ENCODE measurements around the gene ZEB2.
"Not testable (repeated sequence)": the region's sequence is repeated elsewhere in the genome, so short reads cannot be mapped to it uniquely, and the experiment has no call there.

Gene ZEB2

DNA sequence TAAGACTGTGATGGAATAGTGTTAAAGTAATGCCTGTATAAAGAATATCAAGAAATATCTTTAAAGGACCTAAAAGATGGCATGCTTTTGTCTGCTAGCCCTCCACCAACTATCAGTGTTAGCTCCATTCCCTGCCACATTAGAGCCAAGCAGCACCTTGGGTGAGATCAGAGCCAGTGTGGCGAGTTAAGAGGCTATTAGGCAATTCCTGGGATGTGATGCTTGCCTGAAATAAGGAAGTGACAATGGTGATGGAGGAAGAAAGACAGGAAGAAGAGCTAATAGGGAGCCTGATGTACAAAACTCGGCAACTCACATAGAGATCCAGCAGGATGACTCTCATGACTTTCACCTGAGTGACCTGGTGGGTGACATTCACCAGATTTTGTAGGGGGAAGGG is 143.5 kb downstream of the ZEB2 start:
- no peak for DNase-seq

DNA sequence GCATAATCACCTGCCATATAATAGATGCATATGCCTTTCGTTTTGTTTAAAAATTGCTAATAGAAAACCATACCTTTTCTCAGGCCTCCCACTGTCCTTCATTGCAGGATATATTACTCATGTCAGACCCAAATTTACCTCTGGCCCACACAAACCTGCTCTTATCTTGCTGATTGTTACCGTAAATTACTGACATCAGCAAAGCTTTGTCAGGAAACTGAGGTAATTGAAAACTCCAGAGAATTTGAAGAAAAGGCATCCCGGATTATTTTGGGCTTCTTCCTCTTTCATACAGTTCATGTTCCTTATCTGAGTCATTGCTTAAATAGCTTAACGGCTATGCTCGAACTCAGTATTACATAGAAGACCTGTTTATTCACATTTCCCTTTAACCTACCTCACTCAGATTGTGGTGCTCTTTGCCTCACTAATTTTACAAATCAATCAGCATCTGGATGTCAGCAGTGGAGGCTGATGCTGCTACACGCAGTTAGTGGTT is 145.7 kb downstream of the ZEB2 start:
- DNase-seq, result no peak

- DNase-seq, result no peak
Observed at GRCh38 chr2:144372410-144373080, 147.4 kb downstream of the ZEB2 start.

DNA sequence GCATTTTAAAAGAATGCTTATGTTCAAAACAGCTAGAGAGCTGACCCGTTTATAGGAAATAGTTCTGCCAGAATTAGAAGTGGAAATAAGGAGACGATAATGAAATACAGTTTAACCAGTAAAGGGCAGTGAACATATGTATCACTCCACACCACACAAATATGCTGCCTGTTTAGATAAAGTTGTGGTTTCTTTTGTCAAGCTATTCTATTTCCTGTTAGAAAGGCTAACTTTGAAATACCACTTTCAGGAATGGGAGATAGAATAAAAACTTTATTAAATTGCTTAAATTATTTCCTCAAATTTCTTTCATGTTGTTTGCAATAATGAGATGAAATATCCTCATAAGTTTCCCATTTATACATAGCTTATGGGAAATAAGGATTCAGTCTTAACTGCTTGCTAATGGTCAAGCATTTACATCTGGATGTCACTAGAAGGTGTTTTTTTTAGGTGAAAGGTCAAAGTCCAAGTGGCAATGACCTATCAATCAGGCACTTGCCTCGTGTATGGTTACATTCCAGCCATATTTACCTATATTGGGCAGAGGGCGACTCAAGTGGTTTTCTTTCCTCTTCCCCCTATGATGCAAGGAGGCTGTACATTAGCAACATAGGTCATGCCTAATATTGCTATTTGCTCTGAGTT is 148.9 kb downstream of the ZEB2 start:
- no peak for DNase-seq

DNA sequence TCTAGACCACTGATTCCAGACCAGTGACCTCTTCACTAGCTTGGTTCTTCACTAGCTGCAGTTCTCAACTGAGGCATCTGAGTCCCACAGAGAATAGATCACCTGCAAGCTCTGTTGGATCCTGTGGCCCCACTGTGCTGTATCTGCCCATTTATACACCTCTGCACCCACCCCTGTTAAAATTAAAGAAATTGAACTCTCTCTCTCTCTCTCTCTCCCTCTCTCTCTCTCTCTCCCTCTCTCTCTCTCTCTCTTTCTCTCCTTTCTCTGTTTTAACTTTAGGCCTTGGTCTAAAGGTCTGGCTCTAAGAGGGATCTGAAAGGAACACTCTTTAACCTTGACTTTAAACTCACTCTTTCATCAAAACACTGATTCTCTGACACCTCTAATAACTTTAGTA is 150.5 kb downstream of the ZEB2 start:
- no peak for DNase-seq

DNA sequence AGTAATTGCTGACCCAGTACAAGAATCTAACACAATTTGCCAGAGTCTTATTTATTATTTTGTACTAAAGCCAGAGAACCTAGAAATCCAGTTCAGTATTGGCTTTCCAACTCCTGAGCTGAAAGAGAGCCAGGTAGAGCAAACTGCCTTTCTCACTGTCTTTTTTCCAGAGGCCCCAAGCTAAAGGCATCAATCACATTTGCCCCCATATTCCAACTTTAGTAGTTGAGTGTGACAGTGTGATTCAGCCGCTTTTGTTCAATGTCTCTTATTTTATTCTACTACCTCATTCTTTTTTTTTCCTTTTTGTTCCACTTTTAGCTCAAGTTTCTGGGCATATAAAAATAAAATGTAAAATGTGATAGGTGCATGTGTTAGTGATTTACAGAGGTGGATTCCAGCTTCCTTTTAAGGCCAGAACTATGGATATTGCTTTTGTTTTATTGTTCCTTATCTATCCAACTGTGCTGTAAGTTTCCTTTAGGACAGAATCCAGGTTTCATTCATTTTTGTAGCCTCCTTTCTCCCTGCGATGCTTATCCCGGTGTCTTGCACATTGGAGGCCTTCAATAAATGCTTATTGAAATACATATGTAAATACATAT is 153.0 kb downstream of the ZEB2 start:
- no peak for DNase-seq

- DNase-seq, result no peak
Observed at GRCh38 chr2:144364944-144365738, 154.8 kb downstream of the ZEB2 start.

DNA sequence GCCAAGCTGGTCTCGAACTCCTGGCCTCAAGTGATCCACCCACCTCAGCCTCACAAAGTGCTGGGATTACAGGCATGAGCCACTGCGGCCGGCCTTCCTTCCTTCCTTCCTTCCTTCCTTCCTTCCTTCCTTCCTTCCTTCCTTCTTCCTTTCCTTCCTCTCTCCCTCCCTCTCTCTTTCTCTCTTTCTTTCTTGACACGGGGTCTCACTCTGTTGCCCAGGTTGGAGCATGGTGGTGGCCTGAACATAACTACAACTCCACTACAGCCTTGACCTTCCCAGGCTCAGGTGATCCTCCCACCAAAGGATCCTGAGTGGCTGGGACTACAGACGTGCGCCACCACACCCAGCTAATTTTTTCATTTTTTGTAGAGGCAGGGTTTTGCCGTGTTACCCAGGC is 155.7 kb downstream of the ZEB2 start:
- DNase-seq, result not testable (repeated sequence)

GRCh38 chr2:144362401-144362800 is 157.5 kb downstream of the ZEB2 start:
- no peak for DNase-seq

DNA sequence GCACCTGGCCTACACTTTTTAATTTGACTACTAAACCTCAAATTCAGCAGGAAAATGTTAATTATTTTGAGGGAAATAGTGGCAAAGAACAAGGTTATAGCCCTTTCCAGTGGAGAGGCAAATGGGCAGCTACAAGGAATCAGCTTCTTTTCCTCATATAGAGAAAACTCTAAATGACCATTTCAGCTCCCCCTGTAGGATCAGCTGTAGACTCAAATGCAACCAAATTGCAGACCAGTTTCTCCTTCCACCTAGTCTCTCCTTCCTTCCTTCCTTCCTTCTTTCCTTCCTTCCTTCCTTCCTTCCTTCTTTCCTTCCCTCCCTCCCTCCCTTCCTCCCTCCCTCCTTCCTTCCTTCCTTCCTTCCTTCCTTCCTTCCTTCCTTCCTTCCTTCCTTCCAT is 158.2 kb downstream of the ZEB2 start:
- no peak for DNase-seq

- no peak for DNase-seq
Observed at GRCh38 chr2:144359684-144360083, 160.2 kb downstream of the ZEB2 start.

- DNase-seq, result no peak
Observed at GRCh38 chr2:144358979-144359541, 160.9 kb downstream of the ZEB2 start.

GRCh38 chr2:144358374-144358964 is 161.4 kb downstream of the ZEB2 start:
- DNase-seq, result no peak

DNA sequence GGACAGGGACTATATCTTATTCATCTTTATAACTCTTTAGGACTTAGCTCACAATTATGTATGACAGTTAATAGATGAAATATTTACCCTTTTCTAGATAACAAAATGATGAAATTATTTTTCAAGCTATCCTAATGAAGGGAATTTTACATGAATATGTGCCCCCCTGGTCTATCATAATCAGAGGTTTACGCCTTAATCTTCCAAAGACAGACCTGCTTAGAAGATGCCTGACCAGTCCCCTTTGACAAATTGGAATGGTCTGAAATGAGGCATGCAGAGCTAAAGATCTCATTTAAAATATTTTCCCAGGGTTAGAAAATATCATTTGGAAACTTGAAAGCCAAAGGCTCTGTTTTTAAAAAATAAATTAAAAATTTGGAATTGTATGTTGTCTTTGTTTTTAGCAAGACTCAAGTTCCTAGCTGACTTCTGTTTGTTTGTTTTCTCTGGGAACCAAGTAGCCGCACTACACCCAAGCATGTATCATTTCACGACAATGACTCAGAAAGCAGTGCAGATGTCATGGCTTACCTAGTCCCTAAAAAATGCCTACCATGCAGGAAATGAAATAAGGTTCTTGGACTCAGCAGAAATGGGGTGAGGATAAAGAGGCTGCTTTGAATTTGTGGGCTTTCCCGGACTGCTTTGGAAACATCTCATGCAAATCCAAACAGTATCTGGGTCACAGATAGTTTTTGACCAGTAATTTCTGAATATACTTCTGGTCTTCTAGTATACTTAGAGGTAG is 162.1 kb downstream of the ZEB2 start:
- DNase-seq, result no peak

DNA sequence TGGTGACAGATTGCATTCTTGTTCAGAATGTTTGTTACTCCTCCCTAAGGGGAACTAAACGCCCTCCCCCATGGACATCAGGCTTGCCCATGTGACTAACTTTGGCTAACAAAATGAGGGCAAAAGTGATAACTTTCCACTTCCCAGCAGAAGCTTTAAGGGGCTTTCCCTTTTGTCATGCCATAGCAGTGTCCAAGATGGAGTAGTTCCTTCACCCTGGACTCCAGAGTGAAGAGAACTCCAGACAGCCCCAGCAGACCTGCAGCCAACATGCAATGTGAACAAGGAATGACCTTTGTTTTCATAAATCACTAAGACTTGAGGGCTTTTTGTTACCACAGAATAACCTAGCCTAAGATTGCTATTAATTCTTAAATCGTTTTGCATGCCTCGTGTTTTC is 163.5 kb downstream of the ZEB2 start:
- DNase-seq, result no peak

- no peak for DNase-seq
Observed at GRCh38 chr2:144354953-144355352, 165.0 kb downstream of the ZEB2 start.

DNA sequence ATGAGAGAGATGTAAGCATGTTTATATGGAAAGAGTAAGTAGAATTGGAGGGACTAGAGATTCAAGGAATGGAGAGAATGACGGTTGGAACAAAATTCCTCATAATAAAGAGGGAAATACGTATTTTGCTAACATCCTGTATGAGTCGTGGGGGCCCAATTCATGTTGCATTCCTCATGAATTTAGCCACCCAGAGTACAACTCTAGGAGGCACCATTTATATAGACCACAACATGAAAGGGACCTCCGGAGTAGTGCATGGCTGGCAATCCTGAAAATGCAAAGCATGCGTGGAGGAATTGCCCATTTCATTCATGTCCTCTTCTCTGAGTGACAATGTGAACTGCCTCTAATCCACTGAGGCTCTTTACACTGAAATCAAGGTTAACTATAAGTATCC is 168.2 kb downstream of the ZEB2 start:
- DNase-seq, result no peak

- no peak for DNase-seq
Observed at GRCh38 chr2:144350151-144350802, 169.6 kb downstream of the ZEB2 start.

DNA sequence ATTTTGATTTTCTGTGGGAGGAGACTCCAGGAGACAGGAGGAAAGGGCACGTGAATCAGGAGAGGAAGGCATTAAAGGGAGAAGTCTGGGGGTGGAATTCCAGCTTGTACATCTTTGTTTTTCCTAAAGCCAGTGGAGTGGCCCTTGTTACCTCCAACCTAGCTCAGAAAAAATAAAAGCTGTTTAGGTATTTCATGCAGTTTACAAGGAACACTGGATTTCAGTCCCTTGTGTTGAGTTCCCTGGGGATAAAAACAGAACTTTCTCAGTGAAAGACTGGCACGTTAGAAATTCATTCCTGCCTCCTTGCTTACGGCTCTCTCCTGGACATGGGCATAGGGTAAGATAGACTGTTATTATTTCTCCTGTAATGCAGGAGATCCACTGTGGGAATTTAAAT is 170.2 kb downstream of the ZEB2 start:
- no peak for DNase-seq

GRCh38 chr2:144348846-144349245 is 171.1 kb downstream of the ZEB2 start:
- no peak for DNase-seq

- DNase-seq, result no peak
Observed at GRCh38 chr2:144346229-144346628, 173.7 kb downstream of the ZEB2 start.
